Measurements from ENCODE around the gene SLC17A2.

The SLC17A2 gene

DNA sequence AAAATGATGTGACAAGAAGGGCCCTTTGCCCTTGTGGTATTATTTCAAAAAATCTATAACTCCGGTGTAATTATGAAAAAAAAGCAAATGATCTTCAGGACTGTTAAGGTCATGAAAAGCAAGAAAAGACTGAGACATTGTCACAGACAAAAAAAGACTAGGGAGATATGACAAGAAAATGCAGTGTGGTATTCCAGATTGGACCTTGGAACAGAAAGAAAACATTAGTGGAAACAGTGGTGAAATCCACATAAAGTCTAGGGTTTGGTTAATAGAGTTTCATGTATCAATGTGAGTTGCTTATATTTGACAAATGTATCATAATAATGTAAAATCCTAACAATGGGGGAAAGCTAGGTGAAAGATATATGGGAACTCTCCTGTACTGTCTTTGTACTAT, 29.6 kb downstream of the SLC17A2 start:
- Histone ChIP-seq H3F3A (ENCODE audit: control insufficient read depth, insufficient read depth) (no peaks in the 10 kb centered on the region), H3K4me2 (ENCODE audit: low read length) (no peak overlapping the region), H3K36me3 (ENCODE audit: control insufficient read depth, low read length) (no peaks in the 10 kb centered on the region), H3K9me3 (ENCODE audit: control insufficient read depth, insufficient read depth, low read length) (no peaks in the 10 kb centered on the region), H3K9me2 (replicated peaks; ENCODE audit: control insufficient read depth, low read length) (no peaks in the 10 kb centered on the region), H3K4me1 (ENCODE audit: control insufficient read depth, low read length) (no peaks in the 10 kb centered on the region), H3K27ac (ENCODE audit: low read depth, low read length) (no peak overlapping the region), H4K20me1 (ENCODE audit: control insufficient read depth, insufficient read depth, low read depth, low read length) (no peaks in the 10 kb centered on the region), H3K4me3 (ENCODE audit: low read length) (no peak overlapping the region), H3K79me2 (ENCODE audit: control insufficient read depth, low read length) (no peaks in the 10 kb centered on the region), H3K27me3 (ENCODE audit: control insufficient read depth, low read length) (no peaks in the 10 kb centered on the region)
- TF ChIP-seq EZH2phosphoT487 (IDR thresholded peaks at IDR 0.05; ENCODE audit: borderline replicate concordance, low read length), result no peak
- TF ChIP-seq, protein P1, sequence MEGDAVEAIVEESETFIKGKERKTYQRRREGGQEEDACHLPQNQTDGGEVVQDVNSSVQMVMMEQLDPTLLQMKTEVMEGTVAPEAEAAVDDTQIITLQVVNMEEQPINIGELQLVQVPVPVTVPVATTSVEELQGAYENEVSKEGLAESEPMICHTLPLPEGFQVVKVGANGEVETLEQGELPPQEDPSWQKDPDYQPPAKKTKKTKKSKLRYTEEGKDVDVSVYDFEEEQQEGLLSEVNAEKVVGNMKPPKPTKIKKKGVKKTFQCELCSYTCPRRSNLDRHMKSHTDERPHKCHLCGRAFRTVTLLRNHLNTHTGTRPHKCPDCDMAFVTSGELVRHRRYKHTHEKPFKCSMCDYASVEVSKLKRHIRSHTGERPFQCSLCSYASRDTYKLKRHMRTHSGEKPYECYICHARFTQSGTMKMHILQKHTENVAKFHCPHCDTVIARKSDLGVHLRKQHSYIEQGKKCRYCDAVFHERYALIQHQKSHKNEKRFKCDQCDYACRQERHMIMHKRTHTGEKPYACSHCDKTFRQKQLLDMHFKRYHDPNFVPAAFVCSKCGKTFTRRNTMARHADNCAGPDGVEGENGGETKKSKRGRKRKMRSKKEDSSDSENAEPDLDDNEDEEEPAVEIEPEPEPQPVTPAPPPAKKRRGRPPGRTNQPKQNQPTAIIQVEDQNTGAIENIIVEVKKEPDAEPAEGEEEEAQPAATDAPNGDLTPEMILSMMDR (IDR thresholded peaks at IDR 0.05; ENCODE audit: low read depth, low read length, poor library complexity, severe bottlenecking), result no peak

DNA sequence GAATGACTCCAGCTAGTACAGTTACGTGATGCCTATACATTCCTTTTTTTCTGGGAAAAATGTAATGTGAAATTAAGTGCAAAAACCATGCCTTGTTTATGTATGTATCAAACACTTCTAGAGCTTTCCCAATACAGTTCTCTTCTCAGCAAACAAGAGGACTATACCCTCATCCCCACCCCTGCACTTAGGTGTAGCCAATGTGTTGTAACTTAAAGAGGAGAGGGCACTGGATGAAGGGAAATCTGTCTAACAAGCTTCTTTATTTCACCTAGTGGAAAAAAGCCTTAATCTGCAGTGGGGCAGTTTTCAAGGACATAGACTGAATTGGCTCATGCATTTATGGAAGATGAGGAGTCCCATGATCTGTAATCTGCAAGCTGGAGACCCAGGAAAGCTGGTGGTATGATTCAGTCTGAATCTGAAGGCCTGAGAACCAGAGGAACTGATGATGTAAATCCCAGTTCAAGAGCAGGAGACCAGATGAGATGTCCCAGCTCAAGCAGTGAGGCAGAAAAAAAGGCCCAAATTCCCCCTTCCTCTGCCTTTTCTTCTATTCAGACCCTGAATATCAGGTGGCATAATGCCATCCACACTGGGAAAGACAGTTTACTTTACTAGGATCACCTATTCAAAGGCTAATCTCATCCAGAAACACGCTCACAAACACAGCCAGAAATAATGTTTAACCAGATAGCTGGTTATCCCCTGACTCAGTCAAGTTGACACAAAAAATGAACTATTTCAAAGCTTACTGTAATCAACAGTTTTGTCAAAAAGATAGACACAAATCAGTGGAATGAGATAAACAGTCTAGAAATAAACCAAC, 30.7 kb downstream of the SLC17A2 start:
- H3K27ac ChIP-seq (ENCODE audit: low read depth, low read length), result no peak overlapping the region
- no peaks in the 10 kb centered on the region for H3K36me3 ChIP-seq (ENCODE audit: control insufficient read depth, low read length)
- H3F3A ChIP-seq (ENCODE audit: control insufficient read depth, insufficient read depth), result no peaks in the 10 kb centered on the region
- no peaks in the 10 kb centered on the region for H3K27me3 ChIP-seq (ENCODE audit: control insufficient read depth, low read length)
- no peak overlapping the region for H3K4me2 ChIP-seq (ENCODE audit: low read length)
- TF ChIP-seq, protein P1 (IDR thresholded peaks at IDR 0.05; ENCODE audit: low read depth, low read length, poor library complexity, severe bottlenecking), result no peak
- no peak for TF ChIP-seq EZH2phosphoT487 (IDR thresholded peaks at IDR 0.05; ENCODE audit: borderline replicate concordance, low read length)
- H3K4me1 ChIP-seq (ENCODE audit: control insufficient read depth, low read length), result no peaks in the 10 kb centered on the region
- no peaks in the 10 kb centered on the region for H4K20me1 ChIP-seq (ENCODE audit: control insufficient read depth, insufficient read depth, low read depth, low read length)
- H3K4me3 ChIP-seq (ENCODE audit: low read length), result no peak overlapping the region
- H3K9me3 ChIP-seq (ENCODE audit: control insufficient read depth, insufficient read depth, low read length), result no peaks in the 10 kb centered on the region
- H3K79me2 ChIP-seq (ENCODE audit: control insufficient read depth, low read length), result no peaks in the 10 kb centered on the region
- H3K9me2 ChIP-seq (replicated peaks; ENCODE audit: control insufficient read depth, low read length), result no peaks in the 10 kb centered on the region

DNA sequence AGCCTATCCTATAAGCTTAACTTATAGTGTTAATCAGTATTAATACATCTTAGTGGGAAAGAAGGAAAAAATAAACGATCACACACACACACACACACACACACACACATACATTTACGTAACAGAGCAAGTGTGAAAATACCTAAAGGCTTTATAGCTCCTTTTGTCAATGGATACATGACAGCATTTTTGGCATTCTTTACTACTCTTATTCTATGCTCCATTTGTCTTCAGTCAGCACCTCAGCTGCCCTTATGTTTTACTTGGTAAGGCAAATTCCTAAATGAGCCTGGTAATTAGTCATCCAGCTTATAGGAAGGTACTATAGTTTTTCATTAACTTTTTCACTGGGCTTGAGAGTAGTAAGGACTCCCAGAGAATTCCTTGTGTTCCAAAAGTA, 31.4 kb downstream of the SLC17A2 start:
- TF ChIP-seq, protein P1 (IDR thresholded peaks at IDR 0.05; ENCODE audit: low read depth, low read length, poor library complexity, severe bottlenecking), result no peak
- TF ChIP-seq EZH2phosphoT487 (IDR thresholded peaks at IDR 0.05; ENCODE audit: borderline replicate concordance, low read length), result no peak
- H3K9me2 ChIP-seq (replicated peaks; ENCODE audit: control insufficient read depth, low read length), result no peaks in the 10 kb centered on the region
- no peaks in the 10 kb centered on the region for H3K36me3 ChIP-seq (ENCODE audit: control insufficient read depth, low read length)
- no peaks in the 10 kb centered on the region for H3K9me3 ChIP-seq (ENCODE audit: control insufficient read depth, insufficient read depth, low read length)
- no peaks in the 10 kb centered on the region for H3K27me3 ChIP-seq (ENCODE audit: control insufficient read depth, low read length)
- no peaks in the 10 kb centered on the region for H3F3A ChIP-seq (ENCODE audit: control insufficient read depth, insufficient read depth)
- H3K4me2 ChIP-seq (ENCODE audit: low read length), result no peak overlapping the region
- no peaks in the 10 kb centered on the region for H3K4me1 ChIP-seq (ENCODE audit: control insufficient read depth, low read length)
- no peak overlapping the region for H3K4me3 ChIP-seq (ENCODE audit: low read length)
- H3K27ac ChIP-seq (ENCODE audit: low read depth, low read length), result no peak overlapping the region
- no peaks in the 10 kb centered on the region for H4K20me1 ChIP-seq (ENCODE audit: control insufficient read depth, insufficient read depth, low read depth, low read length)
- no peaks in the 10 kb centered on the region for H3K79me2 ChIP-seq (ENCODE audit: control insufficient read depth, low read length)

Measured in DOHH2 (cell line).